ENCODE data around the gene PSME4.
A peak's percentile ranks its signal among the peaks of the same experiment; 100 is the strongest.

PSME4 gene

GRCh38 chr2:53970724-53971602 is at the start of gene PSME4:
PSME4 (minus strand) TSS chr2:53970993; CDS start chr2:53970784, 209 bp downstream.
- DNase-seq, result peak; percentile 93

- DNase-seq, result no peak
Observed at GRCh38 chr2:54015798-54016699, 45.3 kb upstream of the PSME4 start.

- no peak for DNase-seq
Observed at GRCh38 chr2:54013996-54014395, 43.2 kb upstream of the PSME4 start.

- no peak for DNase-seq
Observed at GRCh38 chr2:54012538-54013141, 41.8 kb upstream of the PSME4 start.

GRCh38 chr2:54009549-54009948 is 38.8 kb upstream of the PSME4 start:
- no peak for DNase-seq

GRCh38 chr2:54008439-54008838 is 37.6 kb upstream of the PSME4 start:
- DNase-seq, result no peak

GRCh38 chr2:54000524-54000923 is 29.7 kb upstream of the PSME4 start:
- DNase-seq, result no peak

- DNase-seq, result no peak
Observed at GRCh38 chr2:54000122-54000521, 29.3 kb upstream of the PSME4 start.

GRCh38 chr2:53998834-53999233 is 28.0 kb upstream of the PSME4 start:
- DNase-seq, result no peak

- DNase-seq, result no peak
Observed at GRCh38 chr2:53994818-53995808, 24.3 kb upstream of the PSME4 start.

GRCh38 chr2:53991948-53992347 is 21.2 kb upstream of the PSME4 start:
- no peak for DNase-seq

- no peak for DNase-seq
Observed at GRCh38 chr2:53989210-53989862, 18.5 kb upstream of the PSME4 start.

- DNase-seq, result no peak
Observed at GRCh38 chr2:53987336-53987921, 16.6 kb upstream of the PSME4 start.

- no peak for DNase-seq
Observed at GRCh38 chr2:53985646-53986045, 14.9 kb upstream of the PSME4 start.

GRCh38 chr2:53969968-53970723 is 647 bp downstream of the PSME4 start:
- peak; percentile 84 for DNase-seq

- DNase-seq, result no peak
Observed at GRCh38 chr2:53969285-53969967, 1.4 kb downstream of the PSME4 start.

GRCh38 chr2:53964987-53965687 is 5.7 kb downstream of the PSME4 start:
- no peak for DNase-seq

- DNase-seq, result no peak
Observed at GRCh38 chr2:53964257-53964952, 6.4 kb downstream of the PSME4 start.

Measured in retina (tissue), 1 donor.